DND-41 (cell line): ENCODE measurements around the gene FRMD8.

Experiments used
- ATAC-seq: fragments of 200-7000 bp; cut with Tn5 transposase; 3 replicates; pipeline ENCODE4 v1.9.1; 2021; ENCODE audit warnings: low read depth; ENCODE audit not compliant: insufficient read depth
- DNase-seq: peaks from one replicate; pipeline ENCODE4 v3.0.0-alpha.2; 2020
- H2AFZ ChIP-seq: 2 replicates; pipeline ENCODE4 v1.6.0; 2012; ENCODE audit warnings: low read depth, low read length
- H3K27ac ChIP-seq: 2 replicates; pipeline ENCODE4 v1.5.1; 2012; ENCODE audit warnings: low read length, inconsistent platforms
- H3K27me3 ChIP-seq: fragments of 200-600 bp; sonication (generic); 2 replicates; pipeline ENCODE4 v1.6.0; 2012; ENCODE audit warnings: low read length, mild to moderate bottlenecking, inconsistent platforms; ENCODE audit not compliant: insufficient read depth, poor library complexity
- H3K36me3 ChIP-seq: 2 replicates; pipeline ENCODE4 v1.5.1; 2012; ENCODE audit warnings: low read length, inconsistent platforms; ENCODE audit not compliant: insufficient read depth
- H3K4me1 ChIP-seq: 2 replicates; pipeline ENCODE4 v1.5.1; 2012; ENCODE audit warnings: mild to moderate bottlenecking, low read length; ENCODE audit not compliant: insufficient read depth
- H3K4me2 ChIP-seq: 2 replicates; pipeline ENCODE4 v1.6.0; 2012; ENCODE audit warnings: mild to moderate bottlenecking, moderate library complexity, low read length, inconsistent platforms; ENCODE audit not compliant: insufficient read depth
- H3K4me3 ChIP-seq, 2 experiments: fragments of 200-600 bp in 1 of 2; shearing (Covaris generic) in 1 of 2; 2 replicates each; pipeline ENCODE4 v1.5.1; 2012 to 2016; ENCODE audit warnings: inconsistent platforms in 2 of 2, low read length in 2 of 2, mild to moderate bottlenecking in 2 of 2, low read depth in 1 of 2, moderate library complexity in 1 of 2
- H3K79me2 ChIP-seq: 2 replicates; pipeline ENCODE4 v1.6.0; 2012; ENCODE audit warnings: low read length, inconsistent platforms; ENCODE audit not compliant: insufficient read depth
- H3K9ac ChIP-seq: 2 replicates; pipeline ENCODE4 v1.6.0; 2012; ENCODE audit warnings: low read depth, mild to moderate bottlenecking, inconsistent platforms, low read length, moderate library complexity
- H3K9me3 ChIP-seq: 2 replicates; pipeline ENCODE4 v1.5.1; 2012; ENCODE audit warnings: low read length, moderate library complexity, mild to moderate bottlenecking, inconsistent platforms; ENCODE audit not compliant: insufficient read depth, severe bottlenecking
- H4K20me1 ChIP-seq: 2 replicates; pipeline ENCODE4 v1.6.0; 2012; ENCODE audit warnings: low read length; ENCODE audit not compliant: insufficient read depth
- EZH2 ChIP-seq: IDR thresholded peaks from 3 replicates; pipeline ENCODE4 v1.6.1; 2012; ENCODE audit warnings: borderline replicate concordance, low read depth, mild to moderate bottlenecking, moderate library complexity, low read length, inconsistent platforms; ENCODE audit not compliant: severe bottlenecking
- TF ChIP-seq, protein P1 (sequence below): IDR thresholded peaks from 2 replicates; pipeline ENCODE4 v1.5.1; 2012; ENCODE audit warnings: borderline replicate concordance, low read length, moderate library complexity, mild to moderate bottlenecking; ENCODE audit not compliant: poor library complexity, severe bottlenecking; ENCODE audit errors: extremely low read depth

Gene FRMD8

DNA sequence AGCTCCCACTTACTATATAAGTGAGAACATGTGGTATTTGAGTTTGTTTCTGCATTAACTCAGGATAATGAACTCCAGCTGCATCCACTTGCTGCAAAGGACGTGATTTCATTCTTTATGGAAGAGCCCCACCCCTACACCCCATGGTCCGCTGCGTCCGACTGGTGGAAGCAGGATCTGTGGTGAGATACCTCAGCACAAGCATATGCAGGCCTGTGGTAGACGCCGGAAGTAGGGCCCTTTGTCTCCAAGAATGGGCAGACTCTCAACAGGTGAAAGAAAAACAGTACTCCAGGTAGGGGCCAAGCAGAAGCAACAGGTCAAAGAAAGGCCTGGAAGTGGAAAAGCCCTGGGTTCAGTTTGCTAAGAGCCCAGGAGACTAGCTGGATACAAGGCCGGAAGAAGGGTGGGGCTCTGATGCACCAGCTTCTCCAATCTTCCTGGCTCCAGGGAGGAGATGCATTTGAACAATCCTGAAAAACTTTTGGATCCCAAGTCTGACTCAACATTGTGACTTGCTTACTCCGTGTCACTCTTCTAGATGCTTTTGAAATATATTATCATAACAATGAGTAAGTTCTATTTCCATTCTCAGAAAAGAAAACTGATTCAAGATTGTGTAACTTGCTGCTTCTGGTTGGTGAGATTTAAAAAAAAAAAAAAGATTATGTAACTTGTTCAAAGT is 66.5 kb downstream of the FRMD8 start:
- H3K36me3 ChIP-seq: no peaks in the 10 kb centered on the region
- ATAC-seq: no peak
- H2AFZ ChIP-seq: no peak overlapping the region
- no peak overlapping the region for H3K4me3 ChIP-seq
- H3K4me1 ChIP-seq: peaks cover 16% of the 10 kb centered on the region
- peaks cover 5% of the 10 kb centered on the region for H3K79me2 ChIP-seq
- no peak for TF ChIP-seq EZH2
- TF ChIP-seq, protein P1, sequence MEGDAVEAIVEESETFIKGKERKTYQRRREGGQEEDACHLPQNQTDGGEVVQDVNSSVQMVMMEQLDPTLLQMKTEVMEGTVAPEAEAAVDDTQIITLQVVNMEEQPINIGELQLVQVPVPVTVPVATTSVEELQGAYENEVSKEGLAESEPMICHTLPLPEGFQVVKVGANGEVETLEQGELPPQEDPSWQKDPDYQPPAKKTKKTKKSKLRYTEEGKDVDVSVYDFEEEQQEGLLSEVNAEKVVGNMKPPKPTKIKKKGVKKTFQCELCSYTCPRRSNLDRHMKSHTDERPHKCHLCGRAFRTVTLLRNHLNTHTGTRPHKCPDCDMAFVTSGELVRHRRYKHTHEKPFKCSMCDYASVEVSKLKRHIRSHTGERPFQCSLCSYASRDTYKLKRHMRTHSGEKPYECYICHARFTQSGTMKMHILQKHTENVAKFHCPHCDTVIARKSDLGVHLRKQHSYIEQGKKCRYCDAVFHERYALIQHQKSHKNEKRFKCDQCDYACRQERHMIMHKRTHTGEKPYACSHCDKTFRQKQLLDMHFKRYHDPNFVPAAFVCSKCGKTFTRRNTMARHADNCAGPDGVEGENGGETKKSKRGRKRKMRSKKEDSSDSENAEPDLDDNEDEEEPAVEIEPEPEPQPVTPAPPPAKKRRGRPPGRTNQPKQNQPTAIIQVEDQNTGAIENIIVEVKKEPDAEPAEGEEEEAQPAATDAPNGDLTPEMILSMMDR: no peak
- H3K27ac ChIP-seq: no peak overlapping the region
- DNase-seq: no peak
- no peaks in the 10 kb centered on the region for H3K9me3 ChIP-seq
- no peak overlapping the region for H3K4me2 ChIP-seq
- H3K9ac ChIP-seq: no peak overlapping the region
- H3K27me3 ChIP-seq: no peaks in the 10 kb centered on the region
- no peaks in the 10 kb centered on the region for H4K20me1 ChIP-seq

DNA sequence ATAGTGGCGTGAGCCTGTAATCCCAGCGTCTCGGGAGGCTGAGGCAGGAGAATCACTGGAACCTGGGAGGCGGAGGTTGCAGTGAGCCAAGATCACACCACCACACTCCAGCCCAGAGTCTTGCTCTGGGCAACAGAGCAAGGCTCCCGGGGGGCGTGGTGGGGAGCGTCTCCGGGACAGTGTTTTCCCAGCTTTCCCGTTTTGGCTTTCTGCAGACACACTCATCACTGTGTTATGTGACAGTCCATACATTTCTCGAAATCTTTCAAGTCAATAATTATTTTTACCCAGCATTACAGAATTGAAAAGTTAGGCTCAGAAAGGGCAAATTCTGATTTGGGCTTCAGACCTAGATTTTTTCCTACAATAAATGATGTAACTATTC is 67.9 kb downstream of the FRMD8 start:
- no peak overlapping the region for H3K27ac ChIP-seq

DNA sequence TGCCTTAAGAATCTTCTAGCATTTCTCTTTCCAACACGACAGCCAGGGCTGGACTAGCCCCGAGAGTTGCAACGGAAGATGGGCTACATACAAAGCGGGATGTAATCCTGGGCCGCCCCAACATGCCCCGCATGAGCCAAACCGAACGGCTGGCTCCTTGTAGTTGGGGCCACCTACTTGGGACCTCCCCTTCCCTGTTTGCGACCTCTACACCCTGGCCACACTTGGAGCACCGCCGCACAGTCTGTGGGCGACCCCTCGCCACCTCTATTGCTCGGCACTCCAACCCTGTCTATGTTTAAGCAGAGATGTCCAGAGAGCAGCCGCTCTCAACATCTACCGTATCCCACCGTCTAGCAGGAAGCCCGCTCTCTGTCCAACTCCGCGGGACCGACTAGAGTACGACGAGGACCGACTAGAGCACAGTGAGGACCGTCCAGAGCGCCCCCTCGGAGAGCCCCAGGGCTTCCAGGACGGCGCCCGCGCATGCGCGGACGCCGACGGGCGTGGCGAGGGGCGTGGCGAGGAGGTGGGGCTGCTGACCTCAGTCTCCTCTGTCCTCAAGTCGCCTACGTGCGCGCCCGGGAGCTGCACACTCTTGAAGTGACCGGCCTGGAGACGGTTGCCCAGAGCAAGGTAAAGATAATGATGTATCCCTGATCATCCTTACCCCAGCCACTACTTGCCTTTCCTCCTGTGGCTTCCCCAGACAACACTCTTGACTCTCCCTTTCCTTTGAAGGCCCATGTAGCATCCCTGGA is 68.4 kb downstream of the FRMD8 start:
- Histone ChIP-seq H3K27me3 (no peaks in the 10 kb centered on the region), H3K4me1 (peaks cover 16% of the 10 kb centered on the region), H3K27ac (peak overlapping the region; percentile 59), H3K9me3 (no peaks in the 10 kb centered on the region), H2AFZ (peak overlapping the region; percentile 95), H3K4me3 (peak overlapping the region; percentile 8 to 71), H3K79me2 (peaks cover 5% of the 10 kb centered on the region), H3K36me3 (no peaks in the 10 kb centered on the region), H3K9ac (peak overlapping the region; percentile 53), H4K20me1 (no peaks in the 10 kb centered on the region), H3K4me2 (peak overlapping the region; percentile 84)
- TF ChIP-seq EZH2: no peak
- TF ChIP-seq, protein P1: peak; percentile 39
- DNase-seq: peak; percentile 80
- peak; percentile 93 for ATAC-seq

More for the DNA sequence above, 67.9 kb downstream of the FRMD8 start:
- Histone ChIP-seq H3K4me3 (peak overlapping the region in 1 of 2 experiments; percentile 71; a peak in 2 of 4 replicates), H3K4me2 (peak overlapping the region; percentile 84), H3K79me2 (peaks cover 5% of the 10 kb centered on the region), H2AFZ (peak overlapping the region; percentile 95; the same call in 1 of the 2 replicates), H3K9me3 (no peaks in the 10 kb centered on the region), H4K20me1 (no peaks in the 10 kb centered on the region), H3K27me3 (no peaks in the 10 kb centered on the region), H3K4me1 (peaks cover 16% of the 10 kb centered on the region), H3K36me3 (no peaks in the 10 kb centered on the region), H3K9ac (peak overlapping the region; percentile 53; the same call in 1 of the 2 replicates)
- DNase-seq: no peak
- TF ChIP-seq EZH2: no peak
- TF ChIP-seq, protein P1: no peak
- no peak for ATAC-seq
